HEK293 (cell line): ENCODE data around the gene LMAN1L.

ENCODE experiments used
- CTCF ChIA-PET: fragments of 350-600 bp; formaldehyde crosslinking; extraction: SDS; loops from one replicate; lab custom pipeline; 2021; ENCODE audit warnings: antibody characterized with exemption; lab: Yijun Ruan, JAX
- POLR2A ChIA-PET: fragments of 300-600 bp; formaldehyde crosslinking; extraction: SDS; loops from one replicate; lab custom pipeline; 2020; ENCODE audit warnings: antibody characterized with exemption, inconsistent platforms; lab: Yijun Ruan, JAX
- H3K27ac ChIP-seq: fragments of 200-500 bp; sonication (Bioruptor generic); 2 replicates; pipeline ENCODE4 v1.5.1; 2014; ENCODE audit warnings: low read depth, low read length, control low read depth, inconsistent platforms; ENCODE audit errors: extremely low read depth
- H3K36me3 ChIP-seq, 2 experiments: fragments of 200-500 bp in 1 of 2; sonication (Bioruptor generic) in 1 of 2; 1 replicate in 1 of 2; 2 replicates in 1 of 2; pipeline ENCODE4 v1.5.1; 2014 to 2017; ENCODE audit warnings: inconsistent platforms in 2 of 2, low read length in 2 of 2; ENCODE audit not compliant: control insufficient read depth in 2 of 2, insufficient read depth in 1 of 2
- H3K4me1 ChIP-seq: fragments of 200-500 bp; sonication (Bioruptor generic); 2 replicates; pipeline ENCODE4 v1.5.1; 2014; ENCODE audit warnings: mild to moderate bottlenecking, low read length, inconsistent platforms; ENCODE audit not compliant: control insufficient read depth, insufficient read depth
- H3K4me3 ChIP-seq: 2 replicates; pipeline ENCODE4 v1.5.1; 2011; ENCODE audit warnings: low read depth, mild to moderate bottlenecking, control low read depth, low read length, moderate library complexity
- H3K9me3 ChIP-seq: fragments of 200-500 bp; sonication (Bioruptor generic); 2 replicates; pipeline ENCODE4 v1.5.1; 2014; ENCODE audit warnings: low read depth, low read length, inconsistent platforms; ENCODE audit not compliant: control insufficient read depth, insufficient read depth
- PATZ1 ChIP-seq: fragments of 450-650 bp; formaldehyde crosslinking; IDR thresholded peaks from 2 replicates; pipeline ENCODE4 v1.5.1; 2016; ENCODE audit warnings: missing biosample characterization, missing genetic modification characterization
- PRDM1 ChIP-seq: fragments of 450-650 bp; formaldehyde crosslinking; IDR thresholded peaks from 2 replicates; pipeline ENCODE4; 2016; ENCODE audit warnings: missing biosample characterization, missing genetic modification characterization
- RBAK ChIP-seq: fragments of 450-650 bp; formaldehyde crosslinking; IDR thresholded peaks from 2 replicates; pipeline ENCODE4 v1.5.1; 2016; ENCODE audit warnings: missing biosample characterization, missing genetic modification characterization
- TRIM28 ChIP-seq: IDR thresholded peaks from 2 replicates; pipeline ENCODE4 v1.6.1; 2011; ENCODE audit warnings: low read length, control low read depth, borderline replicate concordance
- ZBTB21 ChIP-seq: fragments of 450-650 bp; formaldehyde crosslinking; IDR thresholded peaks from 2 replicates; pipeline ENCODE4 v1.5.1; 2017; ENCODE audit warnings: missing biosample characterization, missing genetic modification characterization
- ZNF10 ChIP-seq: fragments of 450-650 bp; formaldehyde crosslinking; IDR thresholded peaks from 2 replicates; pipeline ENCODE4 v1.5.1; 2017; ENCODE audit warnings: missing biosample characterization, missing genetic modification characterization
- ZNF18 ChIP-seq: fragments of 450-650 bp; formaldehyde crosslinking; IDR thresholded peaks from 2 replicates; pipeline ENCODE4 v1.5.1; 2016; ENCODE audit warnings: missing biosample characterization, missing genetic modification characterization
- ZNF214 ChIP-seq: fragments of 450-650 bp; formaldehyde crosslinking; IDR thresholded peaks from 2 replicates; pipeline ENCODE4 v1.5.1; 2017; ENCODE audit warnings: missing biosample characterization, mild to moderate bottlenecking, missing genetic modification characterization, borderline replicate concordance
- ZNF223 ChIP-seq: fragments of 450-650 bp; formaldehyde crosslinking; IDR thresholded peaks from 2 replicates; pipeline ENCODE4 v1.5.1; 2016; ENCODE audit warnings: missing biosample characterization, missing genetic modification characterization
- ZNF341 ChIP-seq: fragments of 450-650 bp; formaldehyde crosslinking; IDR thresholded peaks from 2 replicates; pipeline ENCODE4; 2016; ENCODE audit warnings: low read depth, missing biosample characterization, missing genetic modification characterization
- ZNF366 ChIP-seq: fragments of 450-650 bp; formaldehyde crosslinking; conservative IDR thresholded peaks from 2 replicates; pipeline ENCODE4 v1.5.1; 2016; ENCODE audit warnings: missing biosample characterization, missing genetic modification characterization
- ZNF37A ChIP-seq: fragments of 450-650 bp; IDR thresholded peaks from 2 replicates; pipeline ENCODE4 v1.5.1; 2018; ENCODE audit warnings: missing biosample characterization, missing genetic modification characterization
- ZNF416 ChIP-seq: fragments of 450-650 bp; formaldehyde crosslinking; IDR thresholded peaks from 2 replicates; pipeline ENCODE4 v1.5.1; 2016; ENCODE audit warnings: missing biosample characterization, missing genetic modification characterization
- ZNF529 ChIP-seq: fragments of 450-650 bp; formaldehyde crosslinking; IDR thresholded peaks from 2 replicates; pipeline ENCODE4 v1.5.1; 2017; ENCODE audit warnings: missing genetic modification characterization, missing biosample characterization; ENCODE audit not compliant: insufficient replicate concordance
- ZNF530 ChIP-seq: fragments of 450-650 bp; formaldehyde crosslinking; IDR thresholded peaks from 2 replicates; pipeline ENCODE4 v1.5.1; 2016; ENCODE audit warnings: low read depth, missing biosample characterization, missing genetic modification characterization
- ZNF621 ChIP-seq: fragments of 450-650 bp; formaldehyde crosslinking; IDR thresholded peaks from 2 replicates; pipeline ENCODE4 v1.5.1; 2017; ENCODE audit warnings: missing biosample characterization, missing genetic modification characterization
- ZNF626 ChIP-seq: fragments of 450-650 bp; sonication (Bioruptor Pico); formaldehyde crosslinking; IDR thresholded peaks from 2 replicates; pipeline ENCODE4 v1.5.1; 2018; ENCODE audit warnings: missing biosample characterization, missing genetic modification characterization, inconsistent platforms
- ZNF791 ChIP-seq: fragments of 450-650 bp; formaldehyde crosslinking; IDR thresholded peaks from 2 replicates; pipeline ENCODE4 v1.5.1; 2016; ENCODE audit warnings: missing biosample characterization, missing genetic modification characterization
- ZNF843 ChIP-seq: fragments of 450-650 bp; formaldehyde crosslinking; IDR thresholded peaks from 2 replicates; pipeline ENCODE4 v1.5.1; 2016; ENCODE audit warnings: missing biosample characterization, missing genetic modification characterization
- ZSCAN4 ChIP-seq: fragments of 450-650 bp; formaldehyde crosslinking; IDR thresholded peaks from 2 replicates; pipeline ENCODE4 v1.5.1; 2017; ENCODE audit warnings: missing biosample characterization, missing genetic modification characterization
- TF ChIP-seq, protein P1 (sequence below): fragments of 450-650 bp; formaldehyde crosslinking; IDR thresholded peaks from 2 replicates; pipeline ENCODE4 v1.5.1; 2016; ENCODE audit warnings: missing biosample characterization, missing genetic modification characterization
- TF ChIP-seq, protein P2 (sequence below): fragments of 450-650 bp; formaldehyde crosslinking; IDR thresholded peaks from 2 replicates; pipeline ENCODE4 v1.5.1; 2016; ENCODE audit warnings: missing biosample characterization, missing genetic modification characterization, low read depth
- TF ChIP-seq, protein P3 (sequence below): fragments of 450-650 bp; formaldehyde crosslinking; IDR thresholded peaks from 2 replicates; pipeline ENCODE4 v1.5.1; 2016; ENCODE audit warnings: missing biosample characterization, missing genetic modification characterization

LMAN1L gene

GRCh38 chr15:74784426-74785193 lies 28.0 kb upstream of the LMAN1L start:
- TF ChIP-seq PRDM1 (tag by site-specific recombination): peak; percentile 71
- no peak for TF ChIP-seq ZNF530
- Histone ChIP-seq H3K36me3 (peaks cover 0 to 26% of the 10 kb centered on the region in 2 experiments; a peak in 1 of 3 replicates), H3K4me1 (peaks cover 41% of the 10 kb centered on the region), H3K27ac (no peak overlapping the region), H3K4me3 (no peak overlapping the region), H3K9me3 (no peaks in the 10 kb centered on the region)
- ChIA-PET CTCF (interaction anchor here (0.6 to 25.7 kb wide), 7 partner anchors 5 to 152 kb away, joined by 3 to 649 read pairs (median 4); partner anchors contain the start of gene CSK), POLR2A (interaction anchor here (0.5 to 0.8 kb wide), 2 partner anchors 57 to 252 kb away, joined by 5 to 6 read pairs; no protein-coding TSS in a partner anchor)

DNA sequence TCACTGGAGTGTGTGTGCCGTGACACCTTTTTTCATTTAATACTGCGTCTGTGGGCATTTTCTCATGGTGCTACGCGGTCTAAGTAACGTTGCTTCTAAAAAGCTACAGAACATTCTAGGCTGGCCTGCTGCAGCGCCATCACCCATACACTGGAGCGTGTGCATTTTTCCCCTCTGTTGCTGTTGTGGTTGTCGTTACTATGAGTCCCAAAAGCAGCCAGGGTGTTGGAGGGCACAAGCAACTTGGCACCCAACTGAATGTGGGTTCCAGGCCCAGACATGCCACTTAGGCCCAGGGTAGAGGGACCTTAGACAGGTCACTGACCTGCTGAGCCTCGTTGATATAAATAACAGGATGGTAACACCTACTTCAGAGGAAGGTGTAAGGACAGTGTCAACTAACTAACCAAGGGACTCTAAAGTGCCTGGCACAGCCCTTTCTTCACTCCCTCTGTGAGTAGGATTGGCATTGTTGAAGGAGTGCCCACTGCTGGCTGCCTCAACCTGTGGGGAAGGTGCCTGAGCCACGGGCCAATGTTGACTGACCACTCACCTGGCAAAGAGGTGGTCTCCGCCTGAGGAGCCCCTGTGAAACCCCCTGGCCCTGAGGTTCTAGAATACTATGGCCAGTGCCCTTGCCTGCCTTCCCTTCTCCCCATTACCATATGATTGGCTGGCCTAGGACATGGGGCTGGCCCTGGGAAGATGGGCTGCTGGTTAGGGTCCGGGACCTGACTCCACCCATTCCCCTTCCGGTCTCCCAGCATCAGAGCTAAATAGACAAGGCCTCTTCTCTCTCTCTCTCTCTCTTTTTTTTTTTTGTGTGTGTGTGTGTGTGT lies 27.2 kb upstream of the LMAN1L start:
- no peaks in the 10 kb centered on the region for H3K9me3 ChIP-seq
- CTCF ChIA-PET: interaction anchor here (0.6 to 25.7 kb wide), 7 partner anchors 4 to 153 kb away, joined by 3 to 649 read pairs (median 19); partner anchors contain the start of gene CSK
- peaks cover 0 to 30% of the 10 kb centered on the region in 2 experiments; a peak in 1 of 3 replicates for H3K36me3 ChIP-seq
- peaks cover 49% of the 10 kb centered on the region for H3K4me1 ChIP-seq
- no peak overlapping the region for H3K27ac ChIP-seq
- POLR2A ChIA-PET: no interaction called here
- H3K4me3 ChIP-seq: no peak overlapping the region
- TF ChIP-seq ZBTB21 (tag by site-specific recombination) (no peak), ZNF223 (tag by site-specific recombination) (no peak), ZNF18 (tag by site-specific recombination) (no peak), ZNF626 (tag by site-specific recombination) (no peak), TRIM28 (no peak), ZSCAN4 (tag by site-specific recombination) (peak; percentile 76; the same call in 1 of the 2 replicates), ZNF10 (tag by site-specific recombination) (no peak), PATZ1 (tag by site-specific recombination) (no peak), ZNF366 (tag by site-specific recombination) (no peak), ZNF341 (tag by site-specific recombination) (peak; percentile 18; the same call in 1 of the 2 replicates), ZNF214 (no peak), ZNF529 (tag by site-specific recombination) (no peak), ZNF621 (tag by site-specific recombination) (no peak), ZNF843 (tag by site-specific recombination) (no peak), ZNF416 (tag by site-specific recombination) (no peak), RBAK (tag by site-specific recombination) (no peak), ZNF37A (tag by site-specific recombination) (no peak), ZNF791 (tag by site-specific recombination) (no peak)
- TF ChIP-seq, protein P1, sequence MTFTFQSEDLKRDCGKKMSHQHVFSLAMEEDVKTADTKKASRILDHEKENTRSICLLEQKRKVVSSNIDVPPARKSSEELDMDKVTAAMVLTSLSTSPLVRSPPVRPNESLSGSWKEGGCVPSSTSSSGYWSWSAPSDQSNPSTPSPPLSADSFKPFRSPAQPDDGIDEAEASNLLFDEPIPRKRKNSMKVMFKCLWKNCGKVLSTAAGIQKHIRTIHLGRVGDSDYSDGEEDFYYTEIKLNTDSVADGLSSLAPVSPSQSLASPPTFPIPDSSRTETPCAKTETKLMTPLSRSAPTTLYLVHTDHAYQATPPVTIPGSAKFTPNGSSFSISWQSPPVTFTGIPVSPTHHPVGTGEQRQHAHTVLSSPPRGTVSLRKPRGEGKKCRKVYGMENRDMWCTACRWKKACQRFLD (tag by site-specific recombination): no peak
- TF ChIP-seq, protein P2, sequence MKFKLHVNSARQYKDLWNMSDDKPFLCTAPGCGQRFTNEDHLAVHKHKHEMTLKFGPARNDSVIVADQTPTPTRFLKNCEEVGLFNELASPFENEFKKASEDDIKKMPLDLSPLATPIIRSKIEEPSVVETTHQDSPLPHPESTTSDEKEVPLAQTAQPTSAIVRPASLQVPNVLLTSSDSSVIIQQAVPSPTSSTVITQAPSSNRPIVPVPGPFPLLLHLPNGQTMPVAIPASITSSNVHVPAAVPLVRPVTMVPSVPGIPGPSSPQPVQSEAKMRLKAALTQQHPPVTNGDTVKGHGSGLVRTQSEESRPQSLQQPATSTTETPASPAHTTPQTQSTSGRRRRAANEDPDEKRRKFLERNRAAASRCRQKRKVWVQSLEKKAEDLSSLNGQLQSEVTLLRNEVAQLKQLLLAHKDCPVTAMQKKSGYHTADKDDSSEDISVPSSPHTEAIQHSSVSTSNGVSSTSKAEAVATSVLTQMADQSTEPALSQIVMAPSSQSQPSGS: no peak
- TF ChIP-seq, protein P3, sequence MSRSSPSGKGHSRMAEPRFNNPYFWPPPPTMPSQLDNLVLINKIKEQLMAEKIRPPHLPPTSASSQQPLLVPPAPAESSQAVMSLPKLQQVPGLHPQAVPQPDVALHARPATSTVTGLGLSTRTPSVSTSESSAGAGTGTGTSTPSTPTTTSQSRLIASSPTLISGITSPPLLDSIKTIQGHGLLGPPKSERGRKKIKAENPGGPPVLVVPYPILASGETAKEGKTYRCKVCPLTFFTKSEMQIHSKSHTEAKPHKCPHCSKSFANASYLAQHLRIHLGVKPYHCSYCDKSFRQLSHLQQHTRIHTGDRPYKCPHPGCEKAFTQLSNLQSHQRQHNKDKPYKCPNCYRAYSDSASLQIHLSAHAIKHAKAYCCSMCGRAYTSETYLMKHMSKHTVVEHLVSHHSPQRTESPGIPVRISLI (tag by site-specific recombination): peak; percentile 87
